GM21786 (cell line): ENCODE data around the gene BSDC1.
A peak's percentile ranks its signal among the peaks of the same experiment; 100 is the strongest.
"Not testable (repeated sequence)": the region's sequence is repeated elsewhere in the genome, so short reads cannot be mapped to it uniquely, and the experiment has no call there.

Experiments
- ATAC-seq: cut with Tn5 transposase; IDR thresholded peaks from one replicate; pipeline ENCODE4 v1.9.1; 2021; ENCODE audit not compliant: unreplicated experiment

Gene BSDC1

DNA sequence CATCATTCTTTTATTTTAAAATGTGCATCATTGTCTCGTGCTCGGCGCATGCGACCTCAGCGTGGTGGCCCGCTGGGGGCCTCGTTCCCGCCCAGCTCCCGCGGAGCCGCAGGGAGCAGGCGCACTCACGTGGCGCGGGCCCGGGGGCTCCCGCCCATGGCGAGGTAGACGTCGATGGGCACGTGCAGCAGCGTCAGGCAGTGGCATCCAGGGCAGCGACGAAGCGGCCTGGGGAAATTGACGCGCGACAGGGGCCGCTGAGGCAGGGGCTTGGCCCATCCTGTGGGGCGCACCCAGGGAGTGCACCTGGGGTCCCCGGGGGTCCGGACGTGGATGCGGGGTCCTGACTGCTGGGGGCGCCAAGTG, 33.0 kb downstream of the BSDC1 start:
- no peak for ATAC-seq

DNA sequence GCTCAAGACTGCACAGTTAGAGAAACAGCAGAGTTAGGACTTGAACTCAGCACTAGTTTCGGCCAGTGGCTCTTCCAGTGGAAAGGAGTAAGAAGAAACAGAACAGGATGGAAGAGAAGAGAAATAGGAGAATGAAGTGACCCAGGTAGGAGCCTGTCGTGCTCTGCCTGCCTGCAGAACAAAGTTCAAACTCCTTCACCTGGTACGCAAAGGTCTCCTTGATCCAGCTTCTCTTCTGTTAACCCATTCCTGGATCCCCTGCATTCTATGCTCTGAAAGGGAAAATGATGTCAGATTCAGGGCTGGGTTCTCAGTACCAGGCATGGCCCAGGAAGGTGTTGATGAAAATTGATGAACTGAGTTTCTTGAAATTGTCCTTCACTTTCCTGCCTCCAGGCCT, 35.8 kb downstream of the BSDC1 start:
- no peak for ATAC-seq

- no peak for ATAC-seq
Measured at GRCh38 chr1:32357614-32358013, 36.6 kb downstream of the BSDC1 start.

GRCh38 chr1:32356478-32356877, 37.8 kb downstream of the BSDC1 start:
- no peak for ATAC-seq

DNA sequence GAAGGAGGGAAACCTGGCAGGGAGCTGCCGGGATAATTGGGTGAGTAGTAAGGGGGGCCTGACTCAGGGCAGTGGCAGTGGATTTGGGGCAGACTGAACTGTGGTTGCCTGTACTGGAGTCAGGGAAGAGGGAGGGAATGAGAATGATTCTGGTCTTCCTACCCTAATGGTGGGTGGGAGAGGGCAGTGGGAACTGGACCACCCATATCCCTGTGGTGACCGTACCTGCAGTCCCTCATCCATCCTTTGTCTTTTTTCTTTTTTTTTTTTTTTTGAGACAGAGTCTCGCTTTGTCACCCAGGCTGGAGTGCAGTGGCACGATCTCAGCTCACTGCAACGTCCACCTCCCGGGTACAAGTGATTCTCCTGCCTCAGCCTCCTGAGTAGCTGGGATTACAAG, 38.5 kb downstream of the BSDC1 start:
- not testable (repeated sequence) for ATAC-seq

GRCh38 chr1:32353886-32354570, 40.2 kb downstream of the BSDC1 start:
- ATAC-seq = no peak

- no peak for ATAC-seq
Measured at GRCh38 chr1:32353431-32353830, 40.8 kb downstream of the BSDC1 start.

DNA sequence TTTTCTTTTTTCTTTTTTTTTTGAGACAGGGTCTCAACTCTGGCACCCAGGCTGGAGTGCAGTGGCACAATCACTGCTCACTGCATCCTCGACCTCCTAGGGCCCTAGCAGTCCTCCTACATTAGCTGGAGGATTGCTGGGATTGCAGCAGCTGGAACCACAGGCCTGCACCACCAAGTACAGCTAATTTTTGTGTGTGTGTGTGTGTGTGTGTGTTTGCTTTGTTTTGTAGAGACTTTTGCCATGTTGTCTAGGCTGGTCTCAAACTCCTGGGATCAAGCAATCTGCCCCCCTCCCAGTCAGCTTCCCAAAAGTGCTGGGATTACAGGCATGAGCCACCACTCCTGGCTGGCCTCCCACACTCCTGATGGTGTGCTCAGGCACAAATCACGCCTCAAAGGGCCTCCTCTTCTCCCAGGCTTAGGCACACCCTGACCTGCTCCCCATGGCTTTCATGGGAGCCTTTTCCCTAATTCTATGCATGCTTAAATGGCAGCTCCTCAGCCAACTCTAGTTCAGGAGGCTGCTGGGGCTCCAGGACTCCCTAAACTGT, 41.3 kb downstream of the BSDC1 start:
- ATAC-seq = no peak

DNA sequence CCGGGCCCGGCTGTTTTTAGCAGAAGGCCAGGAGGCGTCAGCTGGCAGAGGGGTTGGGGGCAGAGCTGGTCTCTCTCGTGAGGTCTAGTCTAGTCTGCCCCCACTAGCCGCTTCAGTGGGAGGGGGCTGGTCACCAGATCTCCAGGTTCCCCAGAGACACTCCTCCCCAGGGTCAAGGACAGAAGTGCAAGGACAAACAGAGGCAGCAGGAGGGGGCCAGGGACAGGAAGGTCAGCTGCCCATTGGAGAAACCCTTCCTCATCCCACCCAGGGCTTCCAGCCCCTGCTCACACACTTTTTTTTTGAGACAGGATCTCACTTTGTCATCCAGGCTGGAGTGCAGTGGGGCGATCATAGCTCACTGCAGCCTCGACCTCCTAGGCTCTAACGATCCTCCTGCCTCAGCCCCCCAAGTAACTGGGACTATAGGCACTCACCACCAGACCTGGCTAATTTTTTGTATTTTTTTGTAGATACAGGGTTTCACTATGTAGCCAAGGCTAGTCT, 41.9 kb downstream of the BSDC1 start:
- no peak for ATAC-seq

DNA sequence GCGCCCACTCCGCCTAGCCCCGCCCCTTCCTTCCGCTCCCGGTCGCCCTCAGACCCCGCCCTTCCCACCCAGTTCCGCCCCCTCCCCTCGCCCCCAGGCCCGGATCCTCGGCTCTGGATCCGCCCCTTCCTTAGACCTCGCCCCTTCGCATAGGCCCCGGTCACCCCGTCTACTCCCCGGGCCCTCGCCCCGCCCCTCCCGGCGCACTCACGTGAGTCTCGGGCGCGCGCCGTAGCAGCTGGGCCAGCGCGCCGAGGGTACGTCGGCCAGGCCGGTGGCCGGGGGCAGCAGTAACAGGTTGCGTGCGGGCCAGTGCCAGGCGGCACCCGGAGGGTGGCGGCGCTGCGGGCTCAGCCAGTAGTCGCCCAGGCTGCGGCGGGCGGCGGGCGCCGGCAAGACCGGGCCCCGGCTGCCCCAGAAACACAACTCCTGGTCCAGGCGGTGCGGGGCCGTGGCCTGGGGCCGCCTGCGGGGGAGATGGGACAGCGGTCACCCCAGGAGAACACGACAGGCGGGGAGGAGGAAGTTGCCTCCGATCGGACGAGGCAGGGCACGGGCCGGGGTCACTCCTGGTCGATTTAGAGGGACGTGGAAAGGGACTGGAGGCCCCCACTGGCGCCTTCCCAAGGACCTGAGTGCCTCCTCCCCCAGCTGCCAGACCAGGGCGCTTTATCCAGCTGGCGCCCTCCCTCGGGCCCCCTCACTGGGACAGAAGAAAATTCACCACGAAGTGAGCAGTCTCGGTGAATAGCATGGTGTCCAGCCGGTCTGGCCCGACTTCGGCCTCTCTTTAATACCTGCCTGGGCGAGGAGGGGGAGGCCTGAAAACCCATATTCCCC, 42.6 kb downstream of the BSDC1 start:
- ATAC-seq = peak; percentile 81

GRCh38 chr1:32350785-32351398, 43.3 kb downstream of the BSDC1 start:
- ATAC-seq = peak; percentile 44

GRCh38 chr1:32349211-32349708, 45.0 kb downstream of the BSDC1 start:
- no peak for ATAC-seq

GRCh38 chr1:32346532-32347157, 47.6 kb downstream of the BSDC1 start:
- ATAC-seq = no peak

DNA sequence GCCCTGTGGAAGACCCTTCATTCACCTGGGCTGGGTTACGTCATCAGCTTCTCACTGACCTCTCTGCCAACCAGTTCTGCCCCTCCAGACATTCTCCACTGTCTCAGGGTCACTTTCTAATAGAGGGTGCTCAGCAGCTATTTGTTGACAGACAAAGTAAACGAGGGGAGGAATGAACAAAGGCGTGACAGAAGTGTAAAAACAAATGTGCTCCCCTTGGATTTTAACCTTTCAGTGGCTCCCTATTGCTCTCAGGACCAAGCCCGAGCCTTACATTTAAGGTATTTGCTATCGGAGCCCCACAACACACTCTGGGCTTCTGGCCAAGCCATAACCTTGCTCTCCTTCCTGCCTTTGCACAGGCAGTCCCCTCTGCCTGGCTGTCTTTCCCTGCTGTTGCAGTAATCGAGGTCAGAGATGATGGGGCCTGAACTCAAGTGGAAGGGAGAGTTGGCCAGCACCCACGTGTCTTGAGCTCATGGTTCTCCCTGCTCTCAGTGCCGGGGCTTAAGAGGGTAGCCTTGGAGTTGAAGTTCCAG, 48.9 kb downstream of the BSDC1 start:
- no peak for ATAC-seq

DNA sequence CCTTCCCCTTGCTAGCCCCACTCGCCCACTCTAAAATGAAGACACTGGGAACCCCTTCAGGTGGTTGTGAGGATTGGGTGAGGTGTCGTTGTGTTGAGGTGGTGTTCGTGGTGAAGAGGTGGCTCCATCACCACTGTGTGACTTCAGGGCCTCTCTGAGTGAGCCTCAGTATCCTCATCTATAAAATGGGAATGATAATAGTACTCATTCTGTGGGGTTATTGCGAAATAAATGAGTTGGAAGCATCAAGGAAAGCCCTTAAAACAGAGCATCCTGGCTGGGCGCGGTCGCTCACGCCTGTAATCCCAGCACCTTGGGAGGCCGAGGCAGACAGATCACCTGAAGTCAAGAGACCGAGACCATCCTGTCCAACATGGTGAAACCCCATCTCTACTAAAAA, 51.5 kb downstream of the BSDC1 start:
- no peak for ATAC-seq

DNA sequence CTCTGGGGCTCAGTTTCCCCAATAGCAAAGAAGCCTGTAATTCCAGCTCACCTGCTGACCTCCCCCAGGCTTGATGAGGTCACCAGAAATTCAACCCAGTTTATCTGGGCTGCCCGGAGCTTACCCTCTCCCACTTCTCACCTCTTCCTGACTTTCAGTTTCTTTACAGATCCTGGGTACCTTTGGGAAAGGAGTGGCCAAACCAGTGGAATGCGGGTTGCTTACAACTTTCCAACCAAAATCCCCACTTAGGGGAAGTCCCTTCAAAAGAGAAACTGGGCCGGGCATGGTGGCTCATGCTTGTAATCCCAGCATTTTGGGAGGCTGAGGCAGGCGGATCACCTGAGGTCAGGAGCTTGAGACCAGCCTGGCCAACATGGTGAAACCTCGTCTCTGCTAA, 52.3 kb downstream of the BSDC1 start:
- ATAC-seq = no peak

GRCh38 chr1:32341186-32341757, 53.0 kb downstream of the BSDC1 start:
- ATAC-seq = no peak

DNA sequence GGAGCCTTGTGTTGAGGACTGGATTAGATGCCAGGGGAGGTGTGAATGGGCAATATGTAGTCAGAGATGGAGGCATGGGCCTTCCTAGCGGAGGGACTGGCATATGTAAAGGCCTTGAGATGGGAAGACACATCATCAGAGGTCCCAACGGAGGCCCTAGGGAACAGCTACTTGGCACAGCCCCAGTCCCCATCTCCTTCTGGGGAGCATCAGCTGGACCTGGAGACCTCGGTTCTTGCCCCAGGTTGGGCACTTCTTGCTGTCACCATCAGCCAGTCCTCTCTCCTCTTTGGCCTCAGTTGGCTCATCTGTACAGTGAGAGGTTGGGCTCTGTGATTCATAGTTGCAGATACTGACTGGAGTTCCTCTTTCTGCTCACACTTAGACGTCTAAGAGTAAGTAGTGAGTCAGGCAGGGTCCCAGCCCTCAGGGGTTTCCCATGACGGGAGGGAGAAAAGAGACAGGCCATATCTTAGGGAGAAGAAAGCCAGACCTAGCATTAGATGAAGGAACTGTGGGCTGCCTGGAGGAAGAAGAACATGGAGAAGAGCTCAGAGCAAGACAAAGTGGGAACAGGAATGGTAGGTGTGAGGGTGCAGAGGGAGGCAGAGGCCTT, 54.8 kb downstream of the BSDC1 start:
- ATAC-seq = peak; percentile 27

- no peak for ATAC-seq
Measured at GRCh38 chr1:32338637-32339145, 55.5 kb downstream of the BSDC1 start.
